NCI-H2196 (cell line): Measurements from ENCODE around the gene GLDC.

Experiments
- DNase-seq: peaks from one replicate; lab custom pipeline; 2025; ENCODE audit not compliant: unreplicated experiment; lab: John Stamatoyannopoulos, UW

GLDC gene

GRCh38 chr9:6525326-6526045 is 120.0 kb downstream of the GLDC start:
- no peak for DNase-seq

GRCh38 chr9:6522263-6522662 is 123.3 kb downstream of the GLDC start:
- DNase-seq: no peak

- DNase-seq: no peak
Measured at GRCh38 chr9:6512085-6512657, 133.4 kb downstream of the GLDC start.

- DNase-seq: no peak
Measured at GRCh38 chr9:6506571-6506970, 139.0 kb downstream of the GLDC start.

- no peak for DNase-seq
Measured at GRCh38 chr9:6502399-6502798, 143.1 kb downstream of the GLDC start.

GRCh38 chr9:6501526-6502210 is 143.9 kb downstream of the GLDC start:
- no peak for DNase-seq

- no peak for DNase-seq
Measured at GRCh38 chr9:6498982-6499381, 146.5 kb downstream of the GLDC start.

- no peak for DNase-seq
Measured at GRCh38 chr9:6495466-6495865, 150.1 kb downstream of the GLDC start.

GRCh38 chr9:6490863-6491262 is 154.7 kb downstream of the GLDC start:
- DNase-seq: no peak

GRCh38 chr9:6489099-6489498 is 156.4 kb downstream of the GLDC start:
- no peak for DNase-seq

- DNase-seq: no peak
Measured at GRCh38 chr9:6488395-6488794, 157.1 kb downstream of the GLDC start.

- no peak for DNase-seq
Measured at GRCh38 chr9:6484210-6484609, 161.3 kb downstream of the GLDC start.
